ENCODE results near the gene CPA3. TPM values are rescaled to one million over a fixed set of nuclear protein-coding genes. Genes with fewer than 3 reads are reported as not detected.

Gene CPA3
- total and polyA plus RNA-seq, 10 of the 15 experiments (the other 5 are each of a cell fraction or from before 2014, with no cell fraction given): not detected

- intact Hi-C loops (cut with micrococcal nuclease; ENCODE audit: unreplicated experiment) (no loop called here), in situ Hi-C loops (cut with MboI) (no loop called here)
- TF ChIP-seq CBX5 (IDR thresholded peaks at IDR 0.05; ENCODE audit: low read depth) (no peak), BACH1 (IDR thresholded peaks at IDR 0.05; ENCODE audit: borderline replicate concordance) (no peak), ZNF24 (IDR thresholded peaks at IDR 0.05) (no peak), RELB (IDR thresholded peaks at IDR 0.05; ENCODE audit: low read depth) (no peak), TCF7 (IDR thresholded peaks at IDR 0.05; ENCODE audit: borderline replicate concordance) (no peak), E2F8 (IDR thresholded peaks at IDR 0.05; ENCODE audit: low read depth, partially characterized antibody) (no peak), ZNF687 (IDR thresholded peaks at IDR 0.05) (no peak), IKZF2 (IDR thresholded peaks at IDR 0.05) (no peak), SMAD1 (IDR thresholded peaks at IDR 0.05; ENCODE audit: low read depth, partially characterized antibody) (no peak), SIN3A (IDR thresholded peaks at IDR 0.05; ENCODE audit: low read depth, low read length) (no peak), ZNF274 (IDR thresholded peaks at IDR 0.05; ENCODE audit: insufficient read depth, insufficient read length) (no peak), ZNF207 (IDR thresholded peaks at IDR 0.05; ENCODE audit: borderline replicate concordance) (no peak), PAX8 (IDR thresholded peaks at IDR 0.05) (no peak), CHD4 (IDR thresholded peaks at IDR 0.05) (no peak), SREBF1 (IDR thresholded peaks at IDR 0.05; ENCODE audit: low read length) (no peak)
Observed at GRCh38 chr3:148932972-148933371, 67.9 kb downstream of the CPA3 start.

More at GRCh38 chr3:148932972-148933371, 67.9 kb downstream of the CPA3 start:
- ChIA-PET RAD21 (ENCODE audit: unreplicated experiment) (no interaction called here), POLR2A (interaction anchor here (0.5 kb wide), 1 partner anchor 22 kb away, joined by 3 read pairs; no protein-coding TSS in a partner anchor), CTCF (interaction anchor here (1.0 to 2.3 kb wide), 2 partner anchors 10 to 12 kb away, joined by 3 to 9 read pairs; no protein-coding TSS in a partner anchor), SMC1A (ENCODE audit: uncharacterized antibody, unreplicated experiment) (no interaction called here)
- Histone ChIP-seq H3K79me2 (ENCODE audit: control insufficient read depth, insufficient read depth, low read length) (no peaks in the 10 kb centered on the region), H3K9ac (ENCODE audit: control insufficient read depth, insufficient read depth, low read length) (no peak overlapping the region), H3K27me3 (replicated peaks in 1 of 2; ENCODE audit: control insufficient read depth in 2 of 2, insufficient read depth in 2 of 2, low read length in 1 of 2) (peaks cover 0 to 2% of the 10 kb centered on the region in 2 experiments; a peak in 3 of 4 replicates), H3K4me1 (ENCODE audit: control insufficient read depth, insufficient read depth, low read length) (no peaks in the 10 kb centered on the region), H4K20me1 (ENCODE audit: control insufficient read depth, insufficient read depth) (no peaks in the 10 kb centered on the region; the same call in 1 of the 2 replicates), H3K36me3 (ENCODE audit: control insufficient read depth in 2 of 2, insufficient read depth in 2 of 2, low read length in 1 of 2) (no peaks in the 10 kb centered on the region), H3K4me3 (no peak overlapping the region), H3K9me3 (replicated peaks; ENCODE audit: control insufficient read depth, insufficient read depth, low read length) (no peaks in the 10 kb centered on the region), H3K4me2 (ENCODE audit: control insufficient read depth, insufficient read depth) (no peak overlapping the region), H2AFZ (ENCODE audit: control insufficient read depth, low read depth, low read length) (no peak overlapping the region), H3K27ac (ENCODE audit: control insufficient read depth, insufficient read depth) (no peak overlapping the region)
- no peak for DNase-seq (ENCODE audit: low read depth, low spot score)
- ATAC-seq: no peak
- no TSS peak for BruUV-seq (replicated peaks)
- WGBS (ENCODE audit: insufficient coverage, insufficient replicate concordance, low lambda C conversion rate, missing lambda C conversion rate): 31% methylated on average over 3 of the region's 3 CpGs
- FAIRE-seq: no peak
